Neural cell (in vitro differentiated cells): ENCODE results near the gene ATP8B3. TPM values are rescaled to one million over a fixed set of nuclear protein-coding genes. Genes with fewer than 3 reads are reported as not detected.

Experiments
- H2AFZ ChIP-seq: fragments of 200-600, 300-800 bp; sonication (generic), shearing (Covaris generic); 2 replicates; pipeline ENCODE4 v1.6.0; 2014; ENCODE audit warnings: low read depth, mild to moderate bottlenecking, antibody characterized with exemption, low read length, moderate library complexity
- H3F3A ChIP-seq: fragments of 200-600 bp; shearing (Covaris generic); 2 replicates; pipeline ENCODE4 v1.6.1; 2016; ENCODE audit warnings: mild to moderate bottlenecking, moderate library complexity, mixed read lengths, antibody characterized with exemption, low read length; ENCODE audit not compliant: insufficient read depth, poor library complexity, severe bottlenecking
- H3K27ac ChIP-seq: fragments of 200-600, 300-800 bp; sonication (generic), shearing (Covaris generic); 2 replicates; pipeline ENCODE4 v1.5.1; 2014; ENCODE audit warnings: mild to moderate bottlenecking, low read length, moderate library complexity
- H3K27me3 ChIP-seq: fragments of 300-800, 200-600 bp; sonication (generic), shearing (Covaris generic); 2 replicates; pipeline ENCODE4 v1.6.0; 2014; ENCODE audit warnings: mild to moderate bottlenecking, low read depth, low read length, moderate library complexity; ENCODE audit not compliant: insufficient read depth
- H3K36me3 ChIP-seq: fragments of 300-800, 200-600 bp; sonication (generic), shearing (Covaris generic); 2 replicates; pipeline ENCODE4 v1.5.1; 2014; ENCODE audit warnings: mild to moderate bottlenecking, antibody characterized with exemption, low read length, moderate library complexity; ENCODE audit not compliant: insufficient read depth
- H3K4me2 ChIP-seq: fragments of 300-800, 200-600 bp; sonication (generic), shearing (Covaris generic); 2 replicates; pipeline ENCODE4 v1.6.0; 2014; ENCODE audit warnings: mild to moderate bottlenecking, low read length
- H3K4me3 ChIP-seq: fragments of 300-800, 200-600 bp; sonication (generic), shearing (Covaris generic); 2 replicates; pipeline ENCODE4 v1.5.1; 2014; ENCODE audit warnings: mild to moderate bottlenecking, low read length, moderate library complexity
- H3K79me2 ChIP-seq: fragments of 200-600 bp; shearing (Covaris generic); replicated peaks from 2 replicates; pipeline ENCODE4 v1.6.0; 2014; ENCODE audit warnings: mild to moderate bottlenecking, low read length, moderate library complexity; ENCODE audit not compliant: insufficient read depth
- H3K9ac ChIP-seq: fragments of 300-800, 200-600 bp; sonication (generic), shearing (Covaris generic); 2 replicates; pipeline ENCODE4 v1.6.1; 2016; ENCODE audit warnings: mild to moderate bottlenecking, low read length, mixed read lengths
- H3K9me2 ChIP-seq: fragments of 200-600 bp; shearing (Covaris generic); 2 replicates; pipeline ENCODE4 v1.6.1; 2016; ENCODE audit warnings: mild to moderate bottlenecking, low read length, mixed read lengths; ENCODE audit not compliant: insufficient read depth
- H3K9me3 ChIP-seq: fragments of 200-600, 300-800 bp; sonication (generic), shearing (Covaris generic); 2 replicates; pipeline ENCODE4 v1.6.1; 2016; ENCODE audit warnings: mild to moderate bottlenecking, mixed run types, low read length, moderate library complexity, mixed read lengths
- H4K20me1 ChIP-seq: fragments of 200-600 bp; shearing (Covaris generic); 2 replicates; pipeline ENCODE4 v1.6.1; 2016; ENCODE audit warnings: mild to moderate bottlenecking, mixed run types; ENCODE audit not compliant: insufficient read depth
- EP300 ChIP-seq: fragments of 450-650 bp; conservative IDR thresholded peaks from 2 replicates; pipeline ENCODE4 v1.6.1; 2014; ENCODE audit warnings: antibody characterized with exemption, mild to moderate bottlenecking, moderate library complexity; ENCODE audit not compliant: poor library complexity, severe bottlenecking
- EZH2 ChIP-seq: fragments of 200-600, 300-800 bp; shearing (Covaris generic), sonication (generic); IDR thresholded peaks from 2 replicates; pipeline ENCODE4 v1.6.1; 2014; ENCODE audit warnings: antibody characterized with exemption, low read length, borderline replicate concordance, mild to moderate bottlenecking; ENCODE audit not compliant: insufficient read depth, poor library complexity, severe bottlenecking
- MXI1 ChIP-seq: fragments of 450-650 bp; conservative IDR thresholded peaks from 2 replicates; pipeline ENCODE4 v1.6.1; 2014; ENCODE audit warnings: antibody characterized with exemption, mild to moderate bottlenecking; ENCODE audit not compliant: poor library complexity, severe bottlenecking
- POLR2AphosphoS5 ChIP-seq: IDR thresholded peaks from 2 replicates; pipeline ENCODE4 v1.6.1; 2012
- RAD21 ChIP-seq: fragments of 450-650 bp; conservative IDR thresholded peaks from 2 replicates; pipeline ENCODE4 v1.6.1; 2014; ENCODE audit warnings: antibody characterized with exemption, mild to moderate bottlenecking, moderate library complexity
- SMC3 ChIP-seq: fragments of 450-650 bp; conservative IDR thresholded peaks from 2 replicates; pipeline ENCODE4 v1.6.1; 2014; ENCODE audit warnings: antibody characterized with exemption, mild to moderate bottlenecking, moderate library complexity; ENCODE audit not compliant: poor library complexity
- TAF1 ChIP-seq: IDR thresholded peaks from 2 replicates; pipeline ENCODE4 v1.6.1; 2012; ENCODE audit warnings: low read depth
- polyA plus RNA-seq: library from polyadenylated mRNA; depleted of rRNA; stranded (reverse); fragments of >200 nt; gene quantifications from 2 replicates; pipeline ENCODE4 v1.2.3, GENCODE V29; 2014
- TF ChIP-seq, protein P1 (sequence below): IDR thresholded peaks from 2 replicates; pipeline ENCODE4 v1.6.1; 2012; ENCODE audit warnings: borderline replicate concordance
- TF ChIP-seq, protein P2 (sequence below): fragments of 450-650 bp; IDR thresholded peaks from 2 replicates; pipeline ENCODE4 v1.5.1; 2014; ENCODE audit warnings: antibody characterized with exemption, mild to moderate bottlenecking, moderate library complexity; ENCODE audit not compliant: poor library complexity, severe bottlenecking

Gene ATP8B3
- polyA plus RNA-seq, 1 donor from 2014 or later: 1.5 TPM

GRCh38 chr19:1768248-1768647 lies 43.8 kb downstream of the ATP8B3 start:
- Histone ChIP-seq H3K9me2 (no peaks in the 10 kb centered on the region), H3K27me3 (peaks cover 93% of the 10 kb centered on the region)
- TF ChIP-seq, protein P1, sequence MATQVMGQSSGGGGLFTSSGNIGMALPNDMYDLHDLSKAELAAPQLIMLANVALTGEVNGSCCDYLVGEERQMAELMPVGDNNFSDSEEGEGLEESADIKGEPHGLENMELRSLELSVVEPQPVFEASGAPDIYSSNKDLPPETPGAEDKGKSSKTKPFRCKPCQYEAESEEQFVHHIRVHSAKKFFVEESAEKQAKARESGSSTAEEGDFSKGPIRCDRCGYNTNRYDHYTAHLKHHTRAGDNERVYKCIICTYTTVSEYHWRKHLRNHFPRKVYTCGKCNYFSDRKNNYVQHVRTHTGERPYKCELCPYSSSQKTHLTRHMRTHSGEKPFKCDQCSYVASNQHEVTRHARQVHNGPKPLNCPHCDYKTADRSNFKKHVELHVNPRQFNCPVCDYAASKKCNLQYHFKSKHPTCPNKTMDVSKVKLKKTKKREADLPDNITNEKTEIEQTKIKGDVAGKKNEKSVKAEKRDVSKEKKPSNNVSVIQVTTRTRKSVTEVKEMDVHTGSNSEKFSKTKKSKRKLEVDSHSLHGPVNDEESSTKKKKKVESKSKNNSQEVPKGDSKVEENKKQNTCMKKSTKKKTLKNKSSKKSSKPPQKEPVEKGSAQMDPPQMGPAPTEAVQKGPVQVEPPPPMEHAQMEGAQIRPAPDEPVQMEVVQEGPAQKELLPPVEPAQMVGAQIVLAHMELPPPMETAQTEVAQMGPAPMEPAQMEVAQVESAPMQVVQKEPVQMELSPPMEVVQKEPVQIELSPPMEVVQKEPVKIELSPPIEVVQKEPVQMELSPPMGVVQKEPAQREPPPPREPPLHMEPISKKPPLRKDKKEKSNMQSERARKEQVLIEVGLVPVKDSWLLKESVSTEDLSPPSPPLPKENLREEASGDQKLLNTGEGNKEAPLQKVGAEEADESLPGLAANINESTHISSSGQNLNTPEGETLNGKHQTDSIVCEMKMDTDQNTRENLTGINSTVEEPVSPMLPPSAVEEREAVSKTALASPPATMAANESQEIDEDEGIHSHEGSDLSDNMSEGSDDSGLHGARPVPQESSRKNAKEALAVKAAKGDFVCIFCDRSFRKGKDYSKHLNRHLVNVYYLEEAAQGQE: no peak
- TF ChIP-seq POLR2AphosphoS5 (no peak), EP300 (no peak), TAF1 (no peak), MXI1 (no peak)

DNA sequence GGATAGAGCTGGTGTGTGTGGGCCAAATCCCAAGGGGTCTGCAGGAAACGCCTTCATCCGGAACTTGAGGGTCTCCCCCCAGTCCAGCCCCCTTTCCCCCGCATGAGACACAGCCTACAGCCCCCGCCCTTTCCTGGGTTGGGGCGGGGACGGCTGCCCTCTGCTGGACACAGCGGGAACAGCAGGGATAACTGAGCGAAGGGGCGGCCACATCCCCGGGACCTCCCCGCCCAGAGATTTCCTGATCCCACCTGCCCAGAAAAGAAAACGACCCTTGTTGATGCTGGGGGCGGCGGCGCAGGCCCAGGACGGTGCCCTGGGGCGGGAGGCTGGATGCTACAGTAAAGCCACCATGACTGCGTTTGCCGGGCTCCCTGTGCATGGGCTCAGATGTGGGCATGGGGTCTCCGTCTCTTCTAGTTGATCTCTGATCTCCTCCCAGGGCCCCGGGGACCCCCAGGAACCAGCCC lies 44.6 kb downstream of the ATP8B3 start:
- Histone ChIP-seq H3K9ac (no peak overlapping the region), H3K4me2 (no peak overlapping the region), H4K20me1 (no peaks in the 10 kb centered on the region), H3K9me3 (peaks cover 11% of the 10 kb centered on the region), H3K36me3 (no peaks in the 10 kb centered on the region), H3K27ac (no peak overlapping the region), H3K9me2 (no peaks in the 10 kb centered on the region), H2AFZ (no peak overlapping the region), H3K79me2 (no peaks in the 10 kb centered on the region), H3F3A (no peaks in the 10 kb centered on the region), H3K27me3 (peaks cover 94% of the 10 kb centered on the region), H3K4me3 (no peak overlapping the region)
- TF ChIP-seq EP300: no peak
- TF ChIP-seq, protein P1: no peak
- no peak for TF ChIP-seq MXI1
- TF ChIP-seq TAF1: no peak
- TF ChIP-seq RAD21: peak; percentile 78
- no peak for TF ChIP-seq POLR2AphosphoS5
- TF ChIP-seq EZH2: no peak
- peak; percentile 90 for TF ChIP-seq SMC3
- TF ChIP-seq, protein P2, sequence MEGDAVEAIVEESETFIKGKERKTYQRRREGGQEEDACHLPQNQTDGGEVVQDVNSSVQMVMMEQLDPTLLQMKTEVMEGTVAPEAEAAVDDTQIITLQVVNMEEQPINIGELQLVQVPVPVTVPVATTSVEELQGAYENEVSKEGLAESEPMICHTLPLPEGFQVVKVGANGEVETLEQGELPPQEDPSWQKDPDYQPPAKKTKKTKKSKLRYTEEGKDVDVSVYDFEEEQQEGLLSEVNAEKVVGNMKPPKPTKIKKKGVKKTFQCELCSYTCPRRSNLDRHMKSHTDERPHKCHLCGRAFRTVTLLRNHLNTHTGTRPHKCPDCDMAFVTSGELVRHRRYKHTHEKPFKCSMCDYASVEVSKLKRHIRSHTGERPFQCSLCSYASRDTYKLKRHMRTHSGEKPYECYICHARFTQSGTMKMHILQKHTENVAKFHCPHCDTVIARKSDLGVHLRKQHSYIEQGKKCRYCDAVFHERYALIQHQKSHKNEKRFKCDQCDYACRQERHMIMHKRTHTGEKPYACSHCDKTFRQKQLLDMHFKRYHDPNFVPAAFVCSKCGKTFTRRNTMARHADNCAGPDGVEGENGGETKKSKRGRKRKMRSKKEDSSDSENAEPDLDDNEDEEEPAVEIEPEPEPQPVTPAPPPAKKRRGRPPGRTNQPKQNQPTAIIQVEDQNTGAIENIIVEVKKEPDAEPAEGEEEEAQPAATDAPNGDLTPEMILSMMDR: peak; percentile 87

More at GRCh38 chr19:1768248-1768647, 43.8 kb downstream of the ATP8B3 start:
- Histone ChIP-seq H3K79me2 (no peaks in the 10 kb centered on the region), H3K4me3 (no peak overlapping the region), H3K4me2 (no peak overlapping the region), H3F3A (no peaks in the 10 kb centered on the region), H3K9ac (no peak overlapping the region), H3K27ac (no peak overlapping the region), H3K36me3 (no peaks in the 10 kb centered on the region), H3K9me3 (peaks cover 11% of the 10 kb centered on the region), H2AFZ (no peak overlapping the region), H4K20me1 (no peaks in the 10 kb centered on the region)
